Glomerular endothelial cell (primary cell): ENCODE results near the gene BEND5. TPM values are rescaled to one million over a fixed set of nuclear protein-coding genes. Genes with fewer than 3 reads are reported as not detected.

Source experiments
- DNase-seq: peaks from one replicate; pipeline ENCODE4 v3.0.0-alpha.2; 2011; ENCODE audit warnings: low read depth, low spot score; ENCODE audit errors: extremely low read depth
- total RNA-seq: library from RNA; depleted of rRNA; stranded (reverse); fragments of >200 nt; gene quantifications from 2 replicates; pipeline ENCODE4 v1.2.3, GENCODE V29; 2015

The BEND5 gene
- total RNA-seq = 0.12 and 0.29 TPM in 2 replicates

DNA sequence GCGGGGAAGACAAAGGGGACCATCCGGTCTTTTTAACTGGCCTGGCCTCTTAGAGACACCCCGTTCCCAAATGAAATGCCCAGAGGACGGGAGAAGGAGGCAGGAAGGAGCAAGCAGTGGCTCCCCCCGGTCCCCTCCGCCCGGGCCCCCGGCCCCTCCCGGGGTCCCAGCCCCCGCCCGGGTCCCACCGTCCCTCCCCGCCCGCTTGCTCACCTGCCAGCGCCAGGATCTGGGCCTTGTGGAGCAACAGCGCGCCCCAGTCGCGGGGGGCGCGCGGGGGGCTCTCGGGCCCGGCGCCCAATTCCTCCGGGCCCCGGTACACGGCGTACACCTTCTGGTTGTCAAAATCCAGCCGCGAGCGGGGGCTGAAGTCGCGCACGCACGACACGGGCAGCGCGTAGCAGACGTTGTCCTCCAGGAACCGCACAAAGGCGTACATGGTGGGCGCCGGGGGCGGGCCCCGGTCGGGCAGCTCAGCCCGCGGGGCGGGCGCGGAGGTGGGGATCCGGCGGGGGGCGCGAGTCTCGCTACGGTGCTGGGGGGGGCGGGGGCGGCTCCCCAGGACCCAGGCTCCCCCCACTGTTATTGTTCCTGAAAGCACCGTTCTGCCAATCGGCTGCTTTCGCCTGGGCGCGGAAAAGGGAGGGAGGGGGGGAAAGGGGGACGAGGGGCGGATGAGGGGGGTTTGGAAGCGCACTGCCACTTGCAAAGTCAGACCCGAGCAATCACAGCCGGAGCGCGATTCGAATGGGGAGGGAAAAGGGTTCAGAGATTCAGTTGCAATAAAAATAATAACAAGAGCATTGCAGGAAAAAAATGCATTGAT lies at the start of gene BEND5:
Gene BEND5, minus strand, starts transcription at position 499 of the 826 bp plus-strand sequence. Its CDS starts 60 bp downstream, at position 439.
- no peak for DNase-seq

DNA sequence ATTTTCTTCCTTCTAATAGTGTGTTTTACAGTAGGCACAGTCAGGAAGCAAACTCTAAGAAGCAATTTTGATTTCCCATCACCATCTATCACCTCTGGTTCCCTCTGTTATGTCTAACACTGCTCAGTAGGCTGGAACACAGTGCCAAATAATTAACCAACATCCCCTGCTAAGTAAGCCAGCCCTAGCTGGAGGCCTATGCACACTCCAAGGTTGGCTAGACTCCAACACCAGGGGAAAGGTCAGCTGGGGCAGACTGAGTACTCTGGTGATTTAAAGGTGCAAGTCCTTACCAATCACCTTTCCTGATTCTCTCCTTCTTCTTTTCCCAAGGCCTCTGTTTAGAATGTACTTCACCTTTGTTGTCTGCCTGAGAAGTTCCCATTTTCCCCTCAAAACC lies 46.5 kb upstream of the BEND5 start:
- no peak for DNase-seq

DNA sequence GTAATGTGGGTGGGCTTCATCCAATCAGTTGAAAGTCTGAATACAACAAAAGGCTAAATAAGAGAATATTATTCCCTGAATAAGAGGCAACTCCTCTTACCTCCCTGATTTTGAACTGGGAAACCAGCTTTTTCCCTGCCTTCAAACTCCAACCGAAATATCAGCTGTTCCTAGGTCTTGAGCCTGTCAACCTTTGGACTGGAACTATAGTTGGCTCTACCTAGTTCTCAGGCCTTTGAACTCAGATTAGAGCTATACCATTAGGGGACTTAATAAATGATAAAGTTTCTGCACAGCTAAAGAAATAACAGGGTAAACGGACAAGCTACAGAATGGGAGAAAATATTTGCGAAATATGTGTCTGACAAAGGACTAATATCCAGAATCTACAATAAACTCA lies 43.8 kb upstream of the BEND5 start:
- no peak for DNase-seq

DNA sequence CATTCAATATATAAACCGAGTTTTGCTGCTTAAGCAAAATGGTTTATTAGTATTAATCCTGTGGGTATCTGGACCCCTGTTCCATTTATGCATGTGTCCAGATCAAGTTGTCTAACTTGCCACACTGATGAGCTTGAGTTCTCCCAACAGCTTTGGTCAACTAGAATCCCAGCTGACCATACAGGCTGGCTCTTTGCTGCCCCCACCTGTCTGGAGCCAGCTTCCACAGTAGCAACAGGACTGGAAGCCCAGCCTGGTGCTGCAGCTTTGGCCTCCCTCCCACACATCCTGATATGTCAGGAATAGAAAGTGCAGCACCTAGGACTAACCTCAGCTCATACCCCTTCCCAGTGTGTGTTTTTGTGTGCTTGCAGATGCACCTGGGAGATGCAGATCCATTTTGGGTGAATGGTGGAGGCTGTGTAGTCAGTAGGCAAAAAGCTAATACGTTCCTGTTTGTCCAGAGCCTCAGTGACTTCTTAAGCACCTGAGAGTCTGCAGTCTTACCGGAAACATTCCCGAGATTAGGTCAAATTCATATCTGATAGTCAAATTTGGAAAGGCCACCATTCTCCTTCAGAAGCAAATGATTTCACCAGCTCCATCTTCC lies 40.9 kb upstream of the BEND5 start:
- DNase-seq = no peak

DNA sequence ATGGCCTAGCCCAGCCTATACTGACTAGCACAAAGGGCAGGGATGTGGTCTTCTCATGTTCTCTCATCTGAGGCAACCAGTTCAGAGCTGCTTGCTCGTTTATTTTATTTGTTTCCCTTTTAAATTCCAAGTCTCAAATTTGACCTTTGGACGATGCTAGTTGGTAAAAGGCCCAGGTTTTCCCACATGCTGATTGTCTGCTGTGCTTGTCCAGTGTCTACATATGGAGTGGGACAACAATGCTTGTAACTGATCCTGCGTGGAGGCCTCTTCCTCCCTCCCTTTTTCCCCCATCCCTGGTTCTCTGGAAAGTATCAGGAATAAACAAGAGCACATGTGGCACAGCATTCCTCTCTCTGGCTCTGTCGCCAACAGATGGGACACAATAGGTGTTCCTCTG lies 34.0 kb upstream of the BEND5 start:
- no peak for DNase-seq

DNA sequence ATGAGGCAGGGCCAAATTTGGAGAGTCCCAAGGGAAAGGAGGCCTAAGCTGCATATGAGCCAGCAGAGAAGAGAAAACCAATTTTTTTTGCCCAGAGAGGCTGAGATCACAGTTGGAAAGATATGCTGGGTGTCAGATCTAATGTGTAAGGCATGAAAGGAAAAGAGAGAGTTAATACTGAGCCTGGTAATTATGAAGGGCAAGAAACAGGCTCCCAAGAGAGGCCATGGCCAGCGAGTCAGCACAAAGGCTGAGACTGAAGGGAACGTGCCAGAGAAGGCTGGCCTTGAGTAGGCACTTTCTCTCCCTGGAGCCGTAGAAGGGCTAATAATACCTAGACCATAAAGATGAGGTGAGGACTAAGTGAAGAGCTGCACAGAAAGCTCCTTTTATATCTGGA lies 31.8 kb upstream of the BEND5 start:
- no peak for DNase-seq

DNA sequence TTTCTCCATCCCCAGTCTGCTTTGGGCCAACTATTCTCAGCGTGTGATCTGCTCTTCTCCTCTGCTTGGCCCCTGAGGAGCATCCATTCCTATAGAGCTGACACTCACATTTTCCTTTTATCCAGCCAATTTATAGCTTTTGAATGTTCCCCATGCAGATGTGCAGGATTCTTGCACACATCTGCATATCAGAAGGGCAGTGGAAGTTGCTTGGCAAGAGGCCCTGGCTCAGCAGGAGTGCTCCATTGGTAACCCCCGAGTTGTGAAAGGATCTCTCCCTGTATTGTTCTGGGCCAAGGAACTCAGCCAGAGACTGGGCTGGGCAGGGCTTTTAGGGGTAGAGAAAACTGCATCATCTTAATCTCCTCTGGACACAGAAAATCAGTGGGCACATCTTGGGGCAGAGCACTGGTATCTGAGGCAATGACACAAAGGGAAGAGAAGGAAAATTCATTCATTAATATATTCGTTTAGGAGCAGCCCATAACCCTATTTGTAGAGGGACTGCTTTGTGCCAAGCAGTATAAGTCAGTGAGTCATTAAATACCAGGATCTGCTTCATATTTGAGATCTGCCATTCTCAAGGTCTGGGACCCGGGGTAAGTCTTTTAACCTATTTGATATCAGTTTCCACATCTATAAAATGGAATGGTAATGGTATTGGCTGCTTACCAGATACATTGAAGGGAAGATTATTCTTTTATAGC lies 31.0 kb upstream of the BEND5 start:
- DNase-seq = no peak

DNA sequence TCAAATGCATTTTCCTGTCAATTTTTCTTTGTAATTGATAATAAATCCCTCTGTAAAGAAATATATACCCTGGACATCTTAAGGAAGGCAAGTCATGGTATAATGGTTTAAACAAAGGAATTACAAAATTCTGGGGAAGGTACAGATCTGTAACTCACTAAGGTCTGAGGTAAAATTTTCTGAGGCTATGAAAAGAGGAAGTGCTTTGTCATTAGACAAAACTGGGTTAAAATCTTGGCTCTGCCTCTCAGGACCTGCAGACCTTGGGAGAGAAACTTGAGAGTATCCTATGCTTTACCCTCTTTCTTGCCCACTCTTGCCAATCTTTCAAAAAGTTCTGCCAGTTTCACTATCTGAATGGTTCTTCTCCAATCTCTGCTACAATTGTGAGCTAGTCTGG lies 26.8 kb upstream of the BEND5 start:
- no peak for DNase-seq

DNA sequence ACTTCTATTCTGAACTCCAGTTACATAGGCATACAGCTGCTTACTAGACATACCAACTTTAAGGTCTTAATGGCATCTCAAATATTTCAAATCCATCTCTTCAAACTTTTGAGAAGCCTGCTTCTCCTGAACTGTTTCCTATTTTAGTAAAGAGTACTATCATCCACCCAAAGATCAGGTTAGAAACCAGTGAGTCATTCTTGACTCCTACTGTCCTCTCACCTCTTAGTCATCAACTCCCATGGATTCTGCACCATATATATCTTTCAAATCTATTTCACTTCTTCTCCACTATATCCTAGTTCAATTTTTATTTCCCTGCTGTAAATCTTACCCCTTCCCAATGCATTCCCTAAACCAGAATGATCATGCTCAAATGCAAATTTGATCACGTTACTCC lies 18.1 kb upstream of the BEND5 start:
- DNase-seq = no peak

DNA sequence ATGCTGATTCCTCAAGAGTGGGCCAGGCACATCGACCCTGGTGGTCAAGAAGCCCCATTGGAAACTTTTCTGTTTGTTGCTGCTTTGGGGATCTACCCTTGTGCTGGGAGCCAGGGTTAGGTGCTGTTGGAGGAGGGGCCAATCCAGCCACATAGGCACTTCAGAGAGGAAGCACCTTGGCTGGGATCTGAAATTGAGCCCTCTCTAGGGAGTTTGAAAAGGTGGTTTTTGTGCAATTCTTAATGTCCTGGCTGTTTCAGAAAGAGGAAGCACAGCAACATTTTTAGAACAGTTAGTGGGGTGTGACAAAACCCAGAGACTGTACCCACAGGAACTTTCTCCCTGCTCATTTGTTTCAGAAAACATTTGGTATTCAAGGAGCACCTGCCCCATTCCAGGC lies 17.2 kb upstream of the BEND5 start:
- DNase-seq = no peak

GRCh38 chr1:48792961-48793360 lies 16.3 kb upstream of the BEND5 start:
- no peak for DNase-seq

DNA sequence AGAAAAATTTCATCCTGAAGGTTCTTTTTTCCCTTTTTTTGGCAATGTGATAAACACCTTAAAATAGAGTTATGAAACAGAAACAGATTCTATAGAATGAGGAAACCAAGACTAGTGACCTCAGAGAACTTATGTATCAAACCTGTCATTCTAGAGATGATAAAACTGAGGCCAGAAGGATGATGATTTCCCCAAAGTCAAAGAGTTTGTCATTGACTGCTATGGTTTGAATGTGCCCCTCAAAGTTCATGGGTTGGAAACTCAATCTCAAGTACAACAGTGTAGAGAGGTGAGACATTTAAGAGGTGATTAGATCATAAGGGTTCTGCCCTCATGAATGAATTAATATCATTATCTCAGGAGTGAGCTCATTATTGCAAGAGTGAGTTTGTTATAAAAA lies 13.7 kb upstream of the BEND5 start:
- DNase-seq = no peak

DNA sequence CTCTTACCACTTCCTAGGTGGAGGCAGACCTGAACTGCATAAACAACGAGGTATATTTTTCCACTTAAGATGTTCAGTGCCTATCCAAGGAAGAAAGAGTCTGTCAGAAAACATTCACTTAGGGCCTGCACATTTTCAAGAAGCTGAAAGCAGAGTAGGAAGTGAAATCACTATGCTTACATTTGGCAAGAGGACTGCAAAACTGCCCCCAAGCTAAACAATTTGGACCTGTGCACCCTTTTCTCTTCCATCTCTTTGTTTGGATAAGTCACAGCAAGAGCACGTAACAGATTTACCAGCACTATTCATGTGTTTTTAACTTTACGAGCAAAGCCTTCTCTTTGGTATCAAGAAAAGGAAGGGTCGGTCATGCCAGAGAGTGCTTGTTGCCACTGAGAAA lies 13.2 kb upstream of the BEND5 start:
- no peak for DNase-seq

DNA sequence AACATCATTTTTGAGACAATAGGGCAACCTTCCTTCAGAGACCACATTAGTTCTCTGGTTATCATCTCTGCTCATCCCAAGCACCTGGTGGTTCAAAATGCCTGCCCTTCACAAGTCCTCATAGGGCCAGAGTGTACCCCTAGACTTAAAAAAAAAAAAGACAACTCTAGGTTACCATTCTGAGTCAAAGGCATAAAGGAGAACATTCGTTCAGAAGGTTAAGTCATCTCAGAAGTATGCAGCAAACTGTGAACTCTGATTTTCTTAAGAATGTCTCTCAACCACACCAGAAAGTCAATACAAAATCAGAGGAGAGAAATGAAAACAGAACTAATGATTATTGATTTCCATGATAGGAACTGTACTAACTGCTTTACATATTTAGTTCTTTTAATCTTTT lies 9.2 kb upstream of the BEND5 start:
- no peak for DNase-seq

GRCh38 chr1:48784301-48784700 lies 7.6 kb upstream of the BEND5 start:
- DNase-seq = no peak

- no peak for DNase-seq
These were observed 666 bp upstream of the BEND5 start for GRCh38 chr1:48777219-48777895.

- DNase-seq = no peak
These were observed 779 bp downstream of the BEND5 start for GRCh38 chr1:48775831-48776392.

GRCh38 chr1:48773133-48773532 lies 3.6 kb downstream of the BEND5 start:
- DNase-seq = no peak

DNA sequence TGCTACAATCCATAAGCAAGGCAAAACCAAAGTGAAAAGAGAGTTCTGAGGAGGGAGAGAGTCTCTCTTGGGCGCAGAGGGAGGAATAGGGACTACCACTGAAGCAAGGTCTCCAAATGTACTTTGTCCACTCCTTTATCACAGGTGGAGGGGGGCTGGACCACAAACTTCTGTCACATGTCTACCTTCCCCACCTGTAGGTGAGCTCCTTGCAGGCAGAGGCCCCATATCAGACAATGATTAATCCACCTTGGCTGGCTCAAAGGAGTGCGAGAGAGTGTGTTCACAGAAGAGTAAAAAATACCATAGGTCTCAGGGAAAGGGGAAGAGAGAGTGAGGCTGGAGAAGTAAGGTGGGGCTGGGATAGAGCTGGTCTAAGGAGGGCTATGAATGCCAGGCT lies 4.5 kb downstream of the BEND5 start:
- no peak for DNase-seq

- DNase-seq = no peak
These were observed 5.1 kb downstream of the BEND5 start for GRCh38 chr1:48771561-48771960.

DNA sequence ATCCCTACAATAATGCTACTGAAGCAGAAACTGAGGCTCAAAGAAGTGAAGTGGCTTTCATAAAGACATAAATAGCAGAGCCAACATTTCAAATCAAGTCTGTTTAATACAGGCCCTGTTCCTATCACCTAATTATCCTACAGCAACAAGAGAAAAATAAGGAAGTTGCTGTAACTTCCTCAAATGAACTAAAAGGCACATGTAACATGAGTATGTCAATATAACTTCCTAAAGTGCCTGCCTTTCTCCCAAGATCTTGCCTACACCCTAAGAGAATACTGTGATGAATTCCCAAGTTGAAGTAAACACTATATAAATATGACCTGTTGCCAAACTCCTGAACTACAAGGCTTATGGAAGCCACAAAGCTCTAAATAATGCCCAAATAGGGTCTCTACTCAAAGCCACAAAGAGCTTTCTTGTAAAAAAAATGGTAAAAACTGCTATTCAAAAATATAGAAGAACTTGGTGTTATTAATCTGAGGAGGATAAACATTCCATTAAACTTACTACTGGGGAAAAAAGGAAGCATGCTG lies 8.6 kb downstream of the BEND5 start:
- DNase-seq = no peak
